Measurements from ENCODE around the gene GNB5. TPM values are rescaled to one million over a fixed set of nuclear protein-coding genes. Genes with fewer than 3 reads are reported as not detected.

GNB5 gene
- total RNA-seq, 1 experiment from 2014 or later: 29.8 TPM

DNA sequence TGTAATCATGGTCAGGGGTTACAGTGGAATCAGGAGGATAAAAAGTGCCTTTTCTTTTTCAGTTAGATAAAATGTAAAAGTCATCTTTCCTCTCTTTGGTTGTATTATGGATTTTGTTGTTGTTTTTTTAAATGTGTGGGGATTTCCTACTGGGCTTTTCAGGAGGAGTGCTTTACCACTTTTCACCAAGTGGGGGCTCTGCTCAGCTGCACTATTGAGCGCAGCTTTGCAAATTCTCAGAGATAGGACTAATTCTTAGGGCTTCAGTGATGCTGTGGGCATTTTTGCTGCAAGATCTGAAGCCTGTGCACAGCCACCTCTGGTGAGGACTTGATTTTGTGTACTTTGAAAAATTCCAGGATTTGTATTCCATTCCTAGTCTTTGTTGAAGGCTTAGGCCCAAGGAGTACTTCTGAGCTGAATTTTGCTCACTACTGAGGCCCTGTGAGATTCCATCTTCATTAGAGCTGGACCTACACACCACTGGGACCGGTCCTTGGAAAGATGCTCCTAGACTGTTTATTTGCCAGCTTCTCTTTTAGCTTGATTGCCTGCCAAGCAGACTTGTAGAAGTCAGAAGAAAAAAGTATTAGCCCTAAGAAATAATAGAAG is 7.5 kb downstream of the GNB5 start:
- Histone ChIP-seq H4K91ac (ENCODE audit: insufficient read length, low read depth, low read length) (no peak overlapping the region), H3K23ac (ENCODE audit: insufficient read length, low read depth, low read length) (no peak overlapping the region), H2AFZ (ENCODE audit: low read length) (no peak overlapping the region), H3K14ac (ENCODE audit: insufficient read depth, low read length) (no peak overlapping the region), H2AK5ac (ENCODE audit: insufficient read length, low read length) (no peak overlapping the region), H3T11ph (ENCODE audit: low read length) (no peak overlapping the region), H4K8ac (replicated peaks; ENCODE audit: insufficient read length, low read depth, low read length) (no peak overlapping the region), H3K27me3 (ENCODE audit: insufficient read depth, low read length) (no peaks in the 10 kb centered on the region; the same call in 1 of the 2 replicates), H3K4ac (ENCODE audit: low read depth, low read length) (no peak overlapping the region), H4K5ac (ENCODE audit: insufficient read length, low read depth, low read length) (no peak overlapping the region), H3K4me1 (ENCODE audit: insufficient read depth, low read length) (no peaks in the 10 kb centered on the region), H2BK120ac (ENCODE audit: low read depth, low read length, poor library complexity, severe bottlenecking) (no peak overlapping the region), H4K20me1 (ENCODE audit: control insufficient read depth, insufficient read depth, insufficient read length) (no peaks in the 10 kb centered on the region), H3K9ac (ENCODE audit: extremely low read depth, insufficient read length, low read length) (no peak overlapping the region), H3K4me2 (ENCODE audit: insufficient read depth, insufficient read length, low read length) (no peak overlapping the region), H3K56ac (ENCODE audit: insufficient read length, low read depth, low read length) (no peak overlapping the region), H3K27ac (ENCODE audit: insufficient read length, low read depth, low read length) (no peak overlapping the region), H3K9me3 (ENCODE audit: control insufficient read depth, low read depth, low read length) (no peaks in the 10 kb centered on the region), H3K79me1 (ENCODE audit: insufficient read depth, low read depth, low read length, poor library complexity, severe bottlenecking) (no peaks in the 10 kb centered on the region), H3K79me2 (ENCODE audit: insufficient read depth, low read length) (no peaks in the 10 kb centered on the region), H3K23me2 (ENCODE audit: insufficient read length, low read depth, low read length, poor library complexity, severe bottlenecking) (peaks cover 12% of the 10 kb centered on the region), H2BK15ac (ENCODE audit: low read depth, low read length) (no peak overlapping the region), H2BK20ac (ENCODE audit: low read depth, low read length, poor library complexity, severe bottlenecking) (no peak overlapping the region), H2BK5ac (ENCODE audit: insufficient read length, low read length) (no peak overlapping the region), H2BK12ac (ENCODE audit: insufficient read length, low read depth, low read length) (no peak overlapping the region), H3K18ac (ENCODE audit: insufficient read length, low read depth, low read length) (no peak overlapping the region)
- Mint-ChIP-seq H3K36me3 (ENCODE audit: insufficient read depth in 1 of 3, low read depth in 3 of 3) (no peaks in the 10 kb centered on the region; a peak in 1 of 7 replicates), H3K27me3 (ENCODE audit: low read depth) (peaks cover 19% of the 10 kb centered on the region), H3K4me3 (peak overlapping the region in 1 of 2 experiments; percentile 8; a peak in 1 of 5 replicates), H3K4me1 (peaks cover 10 to 11% of the 10 kb centered on the region in 2 experiments), H3K27ac (no peak overlapping the region), H3K9me3 (no peaks in the 10 kb centered on the region)
- no CpG with 5 or more reads among the region's 2 CpGs for WGBS (ENCODE audit: extremely low coverage, insufficient read length, low lambda C conversion rate)
- no peak for DNase-seq
- TF ChIP-seq, protein P1, sequence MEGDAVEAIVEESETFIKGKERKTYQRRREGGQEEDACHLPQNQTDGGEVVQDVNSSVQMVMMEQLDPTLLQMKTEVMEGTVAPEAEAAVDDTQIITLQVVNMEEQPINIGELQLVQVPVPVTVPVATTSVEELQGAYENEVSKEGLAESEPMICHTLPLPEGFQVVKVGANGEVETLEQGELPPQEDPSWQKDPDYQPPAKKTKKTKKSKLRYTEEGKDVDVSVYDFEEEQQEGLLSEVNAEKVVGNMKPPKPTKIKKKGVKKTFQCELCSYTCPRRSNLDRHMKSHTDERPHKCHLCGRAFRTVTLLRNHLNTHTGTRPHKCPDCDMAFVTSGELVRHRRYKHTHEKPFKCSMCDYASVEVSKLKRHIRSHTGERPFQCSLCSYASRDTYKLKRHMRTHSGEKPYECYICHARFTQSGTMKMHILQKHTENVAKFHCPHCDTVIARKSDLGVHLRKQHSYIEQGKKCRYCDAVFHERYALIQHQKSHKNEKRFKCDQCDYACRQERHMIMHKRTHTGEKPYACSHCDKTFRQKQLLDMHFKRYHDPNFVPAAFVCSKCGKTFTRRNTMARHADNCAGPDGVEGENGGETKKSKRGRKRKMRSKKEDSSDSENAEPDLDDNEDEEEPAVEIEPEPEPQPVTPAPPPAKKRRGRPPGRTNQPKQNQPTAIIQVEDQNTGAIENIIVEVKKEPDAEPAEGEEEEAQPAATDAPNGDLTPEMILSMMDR (conservative IDR thresholded peaks at IDR 0.05): peak; percentile 77

Measured in H9 (cell line).